HG03060 (cell line): ENCODE results near the gene OR7G1.

ENCODE experiments used
- ATAC-seq: cut with Tn5 transposase; IDR thresholded peaks from one replicate; pipeline ENCODE4 v1.9.1; 2021; ENCODE audit warnings: low read depth, moderate number of reproducible peaks; ENCODE audit not compliant: unreplicated experiment

Gene OR7G1, protein sequence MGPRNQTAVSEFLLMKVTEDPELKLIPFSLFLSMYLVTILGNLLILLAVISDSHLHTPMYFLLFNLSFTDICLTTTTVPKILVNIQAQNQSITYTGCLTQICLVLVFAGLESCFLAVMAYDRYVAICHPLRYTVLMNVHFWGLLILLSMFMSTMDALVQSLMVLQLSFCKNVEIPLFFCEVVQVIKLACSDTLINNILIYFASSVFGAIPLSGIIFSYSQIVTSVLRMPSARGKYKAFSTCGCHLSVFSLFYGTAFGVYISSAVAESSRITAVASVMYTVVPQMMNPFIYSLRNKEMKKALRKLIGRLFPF

DNA sequence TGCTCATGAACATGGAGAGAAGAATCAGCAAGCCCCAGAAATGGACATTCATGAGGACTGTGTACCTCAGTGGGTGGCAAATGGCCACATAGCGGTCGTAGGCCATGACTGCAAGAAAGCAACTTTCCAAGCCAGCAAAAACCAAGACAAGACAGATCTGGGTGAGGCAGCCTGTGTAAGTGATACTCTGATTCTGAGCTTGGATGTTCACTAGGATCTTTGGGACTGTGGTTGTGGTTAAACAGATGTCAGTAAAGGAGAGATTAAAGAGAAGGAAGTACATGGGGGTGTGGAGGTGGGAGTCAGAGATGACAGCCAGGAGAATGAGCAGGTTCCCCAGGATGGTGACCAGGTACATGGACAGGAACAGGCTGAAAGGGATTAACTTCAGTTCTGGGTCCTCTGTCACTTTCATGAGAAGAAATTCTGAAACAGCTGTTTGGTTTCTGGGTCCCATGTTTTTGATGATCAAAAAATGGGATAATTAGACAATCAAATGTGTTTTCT is at the start of gene OR7G1:
Gene OR7G1 (minus strand): TSS at position 457 of the 507 bp plus-strand sequence. CDS start 0 bp downstream, at position 457.
- ATAC-seq = no peak

DNA sequence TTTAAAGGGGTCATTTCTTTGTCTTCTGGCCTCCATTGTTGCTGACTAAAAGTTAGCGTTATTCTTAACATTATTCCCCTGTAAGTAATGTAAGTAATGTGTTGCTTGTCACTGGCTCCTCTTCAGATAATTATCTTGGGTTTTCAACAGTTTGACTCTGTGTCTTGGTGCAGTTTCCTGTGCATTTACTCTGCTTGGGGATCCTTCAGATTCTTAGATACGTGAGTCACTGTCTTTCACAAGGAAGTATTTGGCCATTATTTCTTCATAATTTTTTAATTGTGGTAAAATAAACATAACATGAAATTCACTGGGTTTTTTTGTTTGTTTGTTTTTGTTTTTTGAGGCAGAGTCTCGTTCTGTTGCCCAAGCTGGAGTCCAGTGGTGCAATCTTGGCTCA is 49.7 kb upstream of the OR7G1 start:
- no peak for ATAC-seq

DNA sequence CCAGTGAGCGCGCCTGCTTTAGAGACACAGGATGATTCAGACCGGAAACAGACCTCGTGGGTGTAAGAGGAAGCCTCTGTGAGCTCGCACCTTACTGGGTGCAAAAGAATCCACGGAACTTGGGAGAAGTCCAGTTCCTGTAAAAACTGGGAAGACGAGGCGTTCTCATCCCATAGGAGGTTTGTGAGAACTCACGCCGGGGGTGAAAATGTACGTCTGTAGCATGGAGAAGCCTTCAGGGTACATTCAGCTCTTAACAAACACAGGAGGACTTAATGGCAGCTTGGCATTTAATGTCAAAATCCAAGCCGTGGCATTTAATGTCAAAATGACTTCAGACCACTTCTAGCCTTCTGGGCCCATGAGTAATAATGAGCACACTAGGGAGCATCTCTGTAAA is 45.9 kb upstream of the OR7G1 start:
- ATAC-seq = no peak

DNA sequence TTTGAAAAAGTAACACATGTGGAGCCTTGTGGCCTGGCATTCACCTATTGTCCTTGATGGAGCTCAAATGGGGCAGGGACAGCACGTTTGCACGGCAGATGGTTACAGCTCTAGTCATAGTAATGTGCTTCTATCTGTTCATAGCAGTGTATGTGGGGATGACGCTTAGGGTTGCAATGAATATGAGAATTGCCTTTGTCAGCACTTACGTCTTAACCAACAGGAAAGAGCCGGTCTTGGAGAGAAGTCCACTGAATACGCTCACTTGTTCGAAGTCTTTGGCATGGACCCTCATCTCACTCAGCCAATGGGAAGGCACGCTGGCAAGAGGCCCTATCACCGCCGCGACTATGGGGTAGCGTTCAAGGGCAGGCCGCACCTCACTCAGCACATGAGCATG is 44.3 kb upstream of the OR7G1 start:
- ATAC-seq = no peak

DNA sequence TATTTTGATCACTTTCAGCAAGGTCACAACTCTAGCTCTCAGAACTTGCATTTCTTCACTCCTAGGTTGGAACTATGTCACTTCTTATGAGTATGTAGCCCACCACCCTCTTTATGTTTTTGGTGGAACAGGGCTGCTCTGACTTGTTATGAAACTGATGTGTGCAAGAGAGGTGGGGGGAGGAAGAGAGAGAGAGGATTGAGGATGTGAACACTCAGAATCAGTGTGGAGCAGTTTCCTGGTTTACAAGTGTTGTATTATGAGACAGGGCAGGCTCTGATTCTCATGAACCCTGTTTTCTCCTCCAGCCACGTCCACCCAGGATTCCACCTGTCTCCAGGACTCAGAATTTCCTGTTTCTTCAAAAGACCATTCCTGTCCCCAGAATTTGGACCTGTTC is 40.7 kb upstream of the OR7G1 start:
- no peak for ATAC-seq

DNA sequence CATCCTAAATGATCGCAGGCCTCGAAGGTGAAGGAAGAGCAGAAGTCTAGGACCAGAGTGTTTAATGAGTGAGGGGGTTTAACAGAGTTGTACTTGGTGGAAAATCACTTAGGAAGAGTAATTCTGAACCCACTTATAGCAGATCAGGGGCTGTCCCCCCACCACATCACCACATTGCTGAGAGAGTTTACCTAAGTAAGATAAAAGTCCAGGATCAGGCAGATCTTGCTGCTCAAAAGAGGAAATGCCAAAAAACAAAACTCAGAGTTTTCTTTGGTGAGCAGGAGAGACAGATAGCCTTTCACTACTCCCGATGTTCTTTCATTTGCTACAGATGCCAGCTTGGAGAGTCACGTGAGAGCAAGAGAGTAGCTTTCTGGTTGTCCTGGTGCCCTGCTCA is 40.0 kb upstream of the OR7G1 start:
- no peak for ATAC-seq

DNA sequence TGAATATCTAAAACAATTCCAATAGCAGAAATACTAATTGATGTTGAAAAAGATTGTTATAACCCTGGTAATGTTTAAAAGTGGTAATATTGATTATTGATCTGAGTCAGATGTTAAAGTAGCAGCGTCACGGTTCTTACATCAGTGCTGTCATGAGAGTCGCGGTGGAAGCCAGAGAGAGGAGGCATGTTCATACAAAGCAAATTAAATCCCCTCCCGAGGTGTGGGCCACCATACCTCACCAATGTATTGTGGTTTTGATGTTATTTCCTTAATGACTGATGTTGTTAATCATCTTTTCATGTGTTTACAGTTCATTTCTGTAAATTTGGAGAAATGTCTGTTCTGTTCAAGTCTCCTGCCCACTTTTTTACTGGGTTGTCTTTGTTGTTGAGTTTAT is 35.8 kb upstream of the OR7G1 start:
- no peak for ATAC-seq

DNA sequence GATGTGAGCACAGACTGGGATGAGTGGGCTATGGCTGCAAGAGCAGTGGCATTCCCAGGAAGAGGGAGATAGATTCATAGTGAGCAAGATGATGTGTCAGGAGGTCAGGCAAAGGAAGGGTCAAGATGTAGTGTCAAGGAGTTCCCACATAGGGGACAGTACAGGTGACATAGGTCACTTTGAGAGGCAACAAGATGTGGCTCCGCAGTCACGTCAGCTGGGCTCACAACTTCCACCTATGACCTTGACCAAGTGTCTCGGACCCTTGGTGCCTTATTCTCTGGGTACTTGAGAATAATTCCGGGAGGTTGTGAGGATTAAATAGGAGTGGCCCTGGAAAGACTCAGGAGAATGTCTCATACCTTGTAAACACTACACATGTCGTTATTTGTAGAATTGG is 35.1 kb upstream of the OR7G1 start:
- ATAC-seq = no peak

DNA sequence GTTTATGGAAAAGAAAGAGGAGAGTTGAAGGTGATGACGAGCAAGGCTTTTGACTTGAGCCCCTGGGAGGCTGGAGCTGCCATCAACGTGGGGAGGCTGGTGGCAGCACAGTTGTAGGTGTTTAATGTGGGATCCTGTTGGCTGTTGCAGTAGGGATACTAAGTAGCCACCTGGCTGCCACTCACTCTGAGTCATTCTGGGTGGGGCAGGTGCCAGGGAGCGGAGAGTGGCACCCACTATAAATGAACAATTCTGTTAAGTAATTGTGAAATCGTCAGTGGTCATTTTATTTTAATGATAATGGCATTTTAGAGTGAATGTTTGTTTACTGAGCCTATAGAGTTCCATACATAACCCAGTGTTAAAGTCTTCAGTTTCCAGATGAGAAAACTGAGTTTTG is 34.4 kb upstream of the OR7G1 start:
- no peak for ATAC-seq

DNA sequence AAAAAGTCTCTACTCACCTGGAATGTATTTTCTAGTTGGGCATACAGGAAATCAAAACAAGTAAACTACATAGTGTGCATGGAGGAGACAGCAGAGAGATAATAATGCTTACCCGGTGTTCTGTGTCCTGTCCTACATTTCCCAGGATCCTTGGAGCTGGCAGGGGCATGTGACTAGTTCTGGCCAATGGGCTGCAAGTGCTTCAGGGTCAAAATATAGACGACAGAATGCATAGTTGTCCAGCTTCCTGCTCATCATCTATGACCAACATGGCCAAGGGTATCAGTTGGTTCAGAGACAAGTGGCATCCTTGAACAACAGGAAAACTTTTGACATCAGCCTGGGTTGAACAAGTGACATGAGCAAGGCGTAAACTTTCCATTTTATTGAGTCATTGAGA is 33.1 kb upstream of the OR7G1 start:
- no peak for ATAC-seq

DNA sequence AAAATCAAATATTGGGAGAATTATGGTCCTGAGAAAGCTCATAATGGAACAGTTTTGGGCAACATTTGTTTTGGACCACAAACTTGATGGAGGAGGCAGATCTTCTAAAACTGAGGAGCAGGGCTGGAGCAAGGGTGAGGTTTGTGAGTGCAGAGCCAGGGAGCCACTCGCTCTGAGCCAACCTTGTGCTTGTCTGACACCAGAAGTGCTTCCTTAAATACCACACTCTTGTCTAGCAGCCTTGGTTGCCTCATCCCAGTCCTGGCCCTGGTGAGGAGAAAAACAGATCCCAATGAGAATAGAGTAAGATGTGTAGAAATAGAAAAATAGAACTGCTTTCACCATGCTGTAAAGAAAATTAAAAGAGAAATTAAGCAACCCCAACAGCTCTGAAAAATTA is 31.3 kb upstream of the OR7G1 start:
- ATAC-seq = no peak

DNA sequence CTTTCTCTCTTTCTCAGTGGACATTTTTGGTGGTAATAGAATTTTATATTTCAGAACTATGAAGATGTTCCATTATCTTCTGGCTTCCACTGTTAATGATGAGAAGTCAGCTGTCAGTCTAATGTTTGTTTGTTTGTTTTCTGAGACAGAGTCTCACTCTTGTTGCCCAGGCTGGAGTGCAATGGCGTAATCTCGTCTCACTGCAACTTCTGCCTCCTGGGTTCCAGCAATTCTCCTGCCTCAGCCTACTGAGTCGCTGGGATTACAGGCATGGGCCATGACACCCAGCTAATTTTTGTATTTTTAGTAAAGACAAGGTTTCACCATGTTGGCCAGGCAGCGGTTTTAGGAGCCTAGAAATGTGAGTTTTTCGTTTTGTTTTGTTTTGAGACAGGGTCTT is 29.4 kb upstream of the OR7G1 start:
- no peak for ATAC-seq

DNA sequence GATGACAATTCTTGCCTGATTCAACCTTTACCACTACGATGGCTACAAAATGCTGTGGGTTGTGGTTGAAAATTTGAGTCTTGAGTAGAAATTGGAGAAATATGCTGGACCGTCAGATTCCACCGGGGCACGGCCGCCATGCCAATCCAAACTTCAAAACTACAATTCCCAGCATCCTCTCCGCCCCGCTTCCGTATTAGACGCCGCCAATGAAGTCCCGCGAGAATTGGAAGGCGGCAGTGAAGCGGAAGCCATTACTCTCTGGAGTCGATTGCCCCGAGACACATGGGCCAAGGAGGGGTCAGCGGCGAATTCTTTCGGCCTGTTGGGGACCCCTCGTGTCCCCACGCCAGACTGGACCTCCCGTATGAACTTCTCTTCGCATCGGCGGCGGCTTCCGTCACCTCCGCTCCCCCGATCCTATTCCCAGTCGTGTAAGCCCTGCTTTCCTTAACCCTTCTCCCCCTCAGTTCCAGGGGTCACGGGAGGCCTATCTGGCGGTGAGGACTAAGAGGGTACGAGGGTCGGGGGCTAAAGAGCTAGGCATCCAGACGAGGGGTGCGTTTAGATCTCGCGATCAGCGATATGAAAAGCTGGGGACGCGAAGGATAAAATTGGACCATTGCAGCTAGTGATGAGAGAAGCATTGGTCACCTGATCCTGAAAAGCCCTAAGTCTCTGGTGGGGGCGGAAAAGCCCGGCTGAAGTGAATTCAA is 24.8 kb upstream of the OR7G1 start, which contains the start of gene ZNF317:
Gene ZNF317 (plus strand): TSS at position 239 of the 716 bp plus-strand sequence. CDS start 15,620 bp downstream, outside the sequence.
- peak; percentile 82 for ATAC-seq

DNA sequence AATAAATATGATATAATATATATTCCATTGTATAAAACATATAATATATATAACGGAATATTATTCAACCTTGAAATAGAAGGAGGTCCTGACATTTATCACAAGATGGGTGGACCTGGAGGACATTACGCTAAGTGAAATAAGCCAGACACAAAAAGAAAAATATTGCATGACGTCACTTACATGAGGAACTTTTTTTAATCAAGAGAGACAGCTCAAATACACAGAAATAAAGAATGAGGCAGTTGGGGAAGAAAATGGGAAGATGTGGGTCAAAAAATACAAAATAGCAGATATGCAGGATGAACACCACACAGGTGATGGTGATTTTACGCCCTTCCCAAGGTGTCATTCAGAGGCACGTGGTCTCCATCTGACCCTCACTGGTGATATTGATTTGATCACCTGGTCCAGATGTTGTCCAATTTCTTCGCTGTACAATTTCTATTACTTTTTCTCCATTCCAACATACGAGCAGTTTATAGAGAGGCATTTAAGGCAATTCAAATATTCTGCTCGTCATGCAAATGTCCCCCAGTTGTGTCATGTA is 24.1 kb upstream of the OR7G1 start:
- no peak for ATAC-seq

DNA sequence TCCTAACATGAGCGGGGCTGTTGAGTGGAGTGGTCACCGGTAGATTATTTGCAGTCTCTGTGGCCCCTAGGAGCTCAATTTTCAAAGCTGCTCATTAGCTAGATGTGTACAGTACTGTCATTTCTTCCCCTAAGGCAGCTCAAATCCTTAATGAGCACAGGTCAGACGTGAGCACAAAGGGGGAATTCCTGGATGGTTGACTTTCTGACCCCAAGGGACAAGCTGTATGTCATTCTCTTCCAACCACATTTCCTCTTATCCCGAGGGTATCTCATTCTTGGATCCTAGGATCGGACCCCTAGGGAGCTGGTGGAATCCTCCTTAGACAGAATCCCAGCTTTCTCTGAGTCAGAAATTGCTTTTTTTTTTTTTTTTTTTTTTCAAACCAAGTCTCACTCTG is 16.9 kb upstream of the OR7G1 start:
- no peak for ATAC-seq

DNA sequence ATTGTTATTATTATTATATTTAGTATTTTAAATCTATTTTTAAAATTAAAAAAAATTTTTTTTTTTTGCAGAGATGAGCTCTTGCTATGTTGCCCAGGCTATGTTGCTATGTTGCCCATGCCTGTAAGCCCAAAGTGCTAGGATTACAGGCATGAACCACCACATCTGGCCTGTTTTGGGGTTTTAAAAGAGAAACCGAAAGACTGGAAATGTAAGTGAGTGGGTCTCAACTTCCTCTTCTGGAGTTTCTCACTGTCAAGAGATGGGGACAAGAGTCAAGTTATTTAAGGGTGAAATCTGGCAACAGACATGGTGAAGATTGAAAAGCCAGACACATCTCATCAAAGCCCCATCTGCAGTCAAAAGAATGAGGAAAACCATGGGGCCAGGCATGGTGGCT is 15.4 kb upstream of the OR7G1 start:
- ATAC-seq = no peak

DNA sequence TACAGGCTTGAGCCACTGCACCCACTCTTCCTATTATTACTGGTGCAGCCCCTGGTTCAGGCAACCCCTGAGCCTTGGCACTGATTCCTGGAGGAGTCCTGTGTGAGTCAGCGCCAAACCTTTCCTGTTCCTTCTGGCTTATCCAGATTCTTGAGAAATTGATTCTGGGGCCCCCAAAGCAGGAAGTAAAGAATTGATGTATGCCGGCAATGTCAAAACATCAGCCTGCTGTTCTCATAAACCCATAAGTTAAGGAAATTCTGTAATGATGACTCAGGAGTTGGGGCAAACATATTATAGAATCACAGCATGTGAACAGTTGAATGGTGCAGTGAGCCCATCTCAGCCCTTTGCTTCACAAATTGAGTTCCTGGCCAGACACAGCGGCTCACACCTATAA is 12.6 kb upstream of the OR7G1 start:
- no peak for ATAC-seq

DNA sequence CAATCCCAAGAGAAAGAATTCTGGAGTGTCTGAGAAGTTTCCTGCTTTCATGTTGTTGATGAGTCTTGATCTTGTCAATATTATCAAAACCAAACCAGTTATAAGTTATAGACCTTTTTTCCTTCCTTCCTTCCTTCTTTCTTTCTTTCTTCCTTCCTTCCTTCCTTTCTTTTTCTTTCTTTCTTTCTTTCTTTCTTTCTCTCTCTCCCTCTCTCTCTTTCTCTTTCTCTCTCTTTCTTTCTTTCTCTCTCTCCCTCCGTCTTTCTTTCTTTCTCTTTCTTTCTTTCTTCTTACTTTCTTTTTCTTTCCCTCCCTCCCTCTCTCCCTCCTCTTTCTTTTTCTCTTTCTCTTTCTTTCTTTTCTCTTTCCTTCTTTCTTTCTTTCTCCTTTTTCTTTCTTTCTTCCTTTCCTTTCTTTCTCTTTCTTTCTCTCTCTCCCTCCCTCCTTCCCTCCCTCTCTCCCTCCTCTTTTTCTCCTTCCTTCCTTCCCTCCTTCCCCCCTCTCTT is 11.4 kb upstream of the OR7G1 start, which contains the start of gene OR7G3:
Gene OR7G3 (minus strand): TSS at position 51 of the 506 bp plus-strand sequence. CDS start 0 bp downstream, at position 51.
- ATAC-seq = no peak

DNA sequence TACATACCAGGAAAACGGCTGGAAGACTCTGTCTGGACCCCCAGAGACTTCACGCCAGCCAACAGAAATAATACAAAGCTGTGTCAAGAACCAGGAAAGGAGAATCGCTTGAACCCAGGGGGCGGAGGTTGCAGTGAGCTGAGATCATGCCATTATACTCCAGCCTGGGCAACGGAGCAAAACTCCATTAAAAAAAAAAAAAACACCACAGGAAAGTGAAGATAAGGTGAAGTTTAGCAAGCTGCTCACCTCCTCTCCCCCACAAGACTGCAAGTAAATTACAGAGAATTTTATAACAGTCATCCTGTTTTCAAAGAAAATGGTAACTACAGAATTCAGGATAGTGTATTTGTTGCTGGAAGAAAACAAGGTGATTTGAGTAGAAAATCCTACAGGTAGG is 984 bp upstream of the OR7G1 start:
- no peak for ATAC-seq

DNA sequence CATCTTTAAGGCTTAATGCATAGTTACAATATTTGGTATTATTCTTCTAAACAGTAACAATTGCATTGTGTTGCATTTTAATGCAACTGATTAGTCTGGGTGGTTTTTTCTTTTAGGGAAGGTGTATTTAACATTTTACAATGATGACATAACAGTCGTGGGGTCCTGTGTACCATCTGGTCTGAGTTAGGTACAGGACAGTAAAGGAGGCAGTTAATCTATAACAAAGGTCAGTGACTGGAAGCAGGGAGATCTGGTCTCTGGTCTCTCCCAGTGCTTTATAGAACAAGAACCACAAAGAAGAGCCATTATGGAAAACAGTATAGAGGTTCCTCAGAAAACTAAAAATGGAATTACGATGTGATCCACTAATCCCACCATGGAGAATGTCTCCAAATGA is 5.6 kb downstream of the OR7G1 start:
- no peak for ATAC-seq

DNA sequence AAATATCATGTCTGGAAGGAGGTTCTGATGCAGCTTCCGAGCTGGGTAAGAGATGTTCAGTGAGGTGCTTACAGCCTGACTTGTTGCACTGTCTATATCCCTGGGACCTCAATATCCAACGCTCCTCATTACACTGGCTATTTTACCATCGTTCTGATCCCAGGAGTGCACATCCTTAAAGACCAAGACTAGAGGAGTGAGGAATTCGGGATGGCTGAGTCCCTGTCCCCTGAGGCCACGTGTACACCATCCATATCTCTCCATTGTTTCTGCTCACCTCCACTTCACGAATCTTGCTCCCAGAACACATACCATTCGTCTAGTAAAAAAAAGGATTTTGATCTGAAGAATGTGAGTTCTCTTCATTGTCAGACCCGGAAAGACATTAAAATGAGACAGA is 8.2 kb downstream of the OR7G1 start, which contains the start of gene OR7G2:
Gene OR7G2 (minus strand): TSS at position 101 of the 400 bp plus-strand sequence. CDS start 4,232 bp downstream, outside the sequence.
- ATAC-seq = no peak
